DND-41 (cell line): Measurements from ENCODE around the gene CEP95.
A peak's percentile ranks its signal among the peaks of the same experiment; 100 is the strongest.

Experiments
- CTCF ChIP-seq: IDR thresholded peaks from 2 replicates; pipeline ENCODE4 v1.5.1; 2012; ENCODE audit warnings: borderline replicate concordance, low read length, moderate library complexity, mild to moderate bottlenecking; ENCODE audit not compliant: poor library complexity, severe bottlenecking; ENCODE audit errors: extremely low read depth
- EZH2 ChIP-seq: IDR thresholded peaks from 3 replicates; pipeline ENCODE4 v1.6.1; 2012; ENCODE audit warnings: borderline replicate concordance, low read depth, mild to moderate bottlenecking, moderate library complexity, low read length, inconsistent platforms; ENCODE audit not compliant: severe bottlenecking

- TF ChIP-seq CTCF, result peak; percentile 84
- TF ChIP-seq EZH2, result no peak
Measured at GRCh38 chr17:64507413-64507782, 621 bp downstream of the CEP95 start.
